H9 (cell line): ENCODE results near the gene NPBWR2. TPM values are rescaled to one million over a fixed set of nuclear protein-coding genes. Genes with fewer than 3 reads are reported as not detected.
A peak's percentile ranks its signal among the peaks of the same experiment; 100 is the strongest.

ENCODE experiments used
- DNase-seq: peaks from one replicate; pipeline ENCODE4 v3.0.0-alpha.2; 2017
- H2AFZ ChIP-seq: one replicate; pipeline ENCODE4 v1.6.1; 2013; ENCODE audit warnings: mild to moderate bottlenecking, low read length, control low read depth, moderate library complexity
- H2AK5ac ChIP-seq: 2 replicates; pipeline ENCODE4 v1.6.1; 2013; ENCODE audit warnings: low read length, control low read depth, mixed read lengths; ENCODE audit not compliant: insufficient read length
- H2BK120ac ChIP-seq: one replicate; pipeline ENCODE4 v1.6.1; 2013; ENCODE audit warnings: low read depth, mild to moderate bottlenecking, low read length, control low read depth, inconsistent platforms; ENCODE audit not compliant: poor library complexity, severe bottlenecking
- H2BK12ac ChIP-seq: 2 replicates; pipeline ENCODE4 v1.6.1; 2013; ENCODE audit warnings: low read length, control low read depth, mixed read lengths, low read depth; ENCODE audit not compliant: insufficient read length
- H2BK15ac ChIP-seq: 2 replicates; pipeline ENCODE4 v1.6.1; 2013; ENCODE audit warnings: low read depth, low read length, control low read depth
- H2BK20ac ChIP-seq: one replicate; pipeline ENCODE4 v1.6.1; 2013; ENCODE audit warnings: low read depth, mild to moderate bottlenecking, low read length, control low read depth, inconsistent platforms; ENCODE audit not compliant: poor library complexity, severe bottlenecking
- H2BK5ac ChIP-seq: 2 replicates; pipeline ENCODE4 v1.6.1; 2013; ENCODE audit warnings: low read length, control low read depth, mixed read lengths; ENCODE audit not compliant: insufficient read length
- H3K14ac ChIP-seq: 2 replicates; pipeline ENCODE4 v1.6.1; 2013; ENCODE audit warnings: low read length, control low read depth; ENCODE audit not compliant: insufficient read depth
- H3K18ac ChIP-seq: 2 replicates; pipeline ENCODE4 v1.6.1; 2013; ENCODE audit warnings: low read depth, mild to moderate bottlenecking, mixed read lengths, low read length, control low read depth; ENCODE audit not compliant: insufficient read length
- H3K23ac ChIP-seq: 2 replicates; pipeline ENCODE4 v1.6.1; 2013; ENCODE audit warnings: low read length, control low read depth, mixed read lengths, low read depth; ENCODE audit not compliant: insufficient read length
- H3K23me2 ChIP-seq: 2 replicates; pipeline ENCODE4 v1.6.1; 2013; ENCODE audit warnings: low read depth, mild to moderate bottlenecking, mixed read lengths, low read length, control low read depth; ENCODE audit not compliant: insufficient read length, poor library complexity, severe bottlenecking
- H3K27ac ChIP-seq: 2 replicates; pipeline ENCODE4 v1.5.1; 2013; ENCODE audit warnings: low read length, control low read depth, mixed read lengths, low read depth; ENCODE audit not compliant: insufficient read length
- H3K27me3 ChIP-seq: 2 replicates; pipeline ENCODE4 v1.6.1; 2013; ENCODE audit warnings: low read length, control low read depth, inconsistent platforms; ENCODE audit not compliant: insufficient read depth
- H3K4ac ChIP-seq: 2 replicates; pipeline ENCODE4 v1.6.1; 2013; ENCODE audit warnings: low read depth, mild to moderate bottlenecking, control low read depth, inconsistent platforms, low read length, moderate library complexity
- H3K4me1 ChIP-seq: 2 replicates; pipeline ENCODE4 v1.6.1; 2013; ENCODE audit warnings: low read length, control low read depth, inconsistent platforms; ENCODE audit not compliant: insufficient read depth
- H3K4me2 ChIP-seq: 2 replicates; pipeline ENCODE4 v1.6.1; 2013; ENCODE audit warnings: low read length, control low read depth, mixed read lengths; ENCODE audit not compliant: insufficient read length, insufficient read depth
- H3K56ac ChIP-seq: 2 replicates; pipeline ENCODE4 v1.6.1; 2013; ENCODE audit warnings: low read depth, mild to moderate bottlenecking, mixed read lengths, low read length, control low read depth; ENCODE audit not compliant: insufficient read length
- H3K79me1 ChIP-seq: 2 replicates; pipeline ENCODE4 v1.6.1; 2013; ENCODE audit warnings: low read depth, mild to moderate bottlenecking, moderate library complexity, low read length, control low read depth, inconsistent platforms; ENCODE audit not compliant: insufficient read depth, poor library complexity, severe bottlenecking
- H3K79me2 ChIP-seq: 2 replicates; pipeline ENCODE4 v1.6.1; 2013; ENCODE audit warnings: low read length, control low read depth, inconsistent platforms; ENCODE audit not compliant: insufficient read depth
- H3K9ac ChIP-seq: 2 replicates; pipeline ENCODE4 v1.6.1; 2013; ENCODE audit warnings: low read length, control low read depth, mixed read lengths; ENCODE audit not compliant: insufficient read length; ENCODE audit errors: extremely low read depth
- H3K9me3 ChIP-seq: one replicate; pipeline ENCODE4 v1.6.1; 2013; ENCODE audit warnings: low read depth, low read length, inconsistent platforms; ENCODE audit not compliant: control insufficient read depth
- H3T11ph ChIP-seq: one replicate; pipeline ENCODE4 v1.6.1; 2013; ENCODE audit warnings: mild to moderate bottlenecking, low read length, control low read depth, inconsistent platforms
- H4K20me1 ChIP-seq: one replicate; pipeline ENCODE4 v1.6.1; 2013; ENCODE audit not compliant: control insufficient read depth, insufficient read length, insufficient read depth
- H4K5ac ChIP-seq: 2 replicates; pipeline ENCODE4 v1.6.1; 2013; ENCODE audit warnings: low read depth, mild to moderate bottlenecking, mixed read lengths, low read length, control low read depth; ENCODE audit not compliant: insufficient read length
- H4K8ac ChIP-seq: replicated peaks from 2 replicates; pipeline ENCODE4 v1.6.1; 2013; ENCODE audit warnings: low read length, control low read depth, mixed read lengths, low read depth; ENCODE audit not compliant: insufficient read length
- H4K91ac ChIP-seq: 2 replicates; pipeline ENCODE4 v1.6.1; 2013; ENCODE audit warnings: low read depth, mild to moderate bottlenecking, moderate library complexity, mixed read lengths, low read length, control low read depth; ENCODE audit not compliant: insufficient read length
- H3K27ac Mint-ChIP-seq, 3 experiments: 2 replicates in 2 of 3; 3 replicates in 1 of 3; pipeline ENCODE4 v1.8.0; 2020 to 2021; ENCODE audit warnings: mixed read lengths in 3 of 3, mild to moderate bottlenecking in 1 of 3, moderate library complexity in 1 of 3
- H3K27me3 Mint-ChIP-seq: 2 replicates; pipeline ENCODE4 v1.8.0; 2021; ENCODE audit warnings: low read depth, mild to moderate bottlenecking, moderate library complexity, mixed read lengths
- H3K36me3 Mint-ChIP-seq, 3 experiments: 2 replicates in 2 of 3; 3 replicates in 1 of 3; pipeline ENCODE4 v1.8.0; 2020 to 2021; ENCODE audit warnings: low read depth in 3 of 3, mixed read lengths in 3 of 3; ENCODE audit not compliant: insufficient read depth in 1 of 3
- H3K4me1 Mint-ChIP-seq, 2 experiments: 2 replicates each; pipeline ENCODE4 v1.8.0; 2020; ENCODE audit warnings: mixed read lengths in 2 of 2
- H3K4me3 Mint-ChIP-seq, 2 experiments: 2 replicates in 1 of 2; 3 replicates in 1 of 2; pipeline ENCODE4 v1.8.0; 2020 to 2021; ENCODE audit warnings: mild to moderate bottlenecking in 2 of 2, mixed read lengths in 2 of 2, moderate library complexity in 1 of 2
- H3K9me3 Mint-ChIP-seq, 2 experiments: 2 replicates in 1 of 2; 3 replicates in 1 of 2; pipeline ENCODE4 v1.8.0; 2020; ENCODE audit warnings: mild to moderate bottlenecking in 2 of 2, mixed read lengths in 2 of 2, moderate library complexity in 1 of 2
- CTCF ChIP-seq: fragments of 200-600 bp; sonication (generic); conservative IDR thresholded peaks from 3 replicates; pipeline ENCODE4 v1.8.0; 2021; ENCODE audit warnings: antibody characterized with exemption, mild to moderate bottlenecking
- WGBS: extraction: QIAGEN DNeasy Blood & Tissue Kit; methylation state at CpG from one replicate; pipeline ENCODE4 v1.1.7; 2013; ENCODE audit warnings: missing lambda C conversion rate, low lambda C conversion rate, mixed read lengths; ENCODE audit not compliant: insufficient read length; ENCODE audit errors: extremely low coverage; 5-methylcytosine and 5-hydroxymethylcytosine counted together
- total RNA-seq: library from RNA; stranded (reverse); gene quantifications from 2 replicates; pipeline ENCODE4 v1.2.1, GENCODE V29; 2021

The NPBWR2 gene
- total RNA-seq, 1 experiment from 2014 or later: not detected

DNA sequence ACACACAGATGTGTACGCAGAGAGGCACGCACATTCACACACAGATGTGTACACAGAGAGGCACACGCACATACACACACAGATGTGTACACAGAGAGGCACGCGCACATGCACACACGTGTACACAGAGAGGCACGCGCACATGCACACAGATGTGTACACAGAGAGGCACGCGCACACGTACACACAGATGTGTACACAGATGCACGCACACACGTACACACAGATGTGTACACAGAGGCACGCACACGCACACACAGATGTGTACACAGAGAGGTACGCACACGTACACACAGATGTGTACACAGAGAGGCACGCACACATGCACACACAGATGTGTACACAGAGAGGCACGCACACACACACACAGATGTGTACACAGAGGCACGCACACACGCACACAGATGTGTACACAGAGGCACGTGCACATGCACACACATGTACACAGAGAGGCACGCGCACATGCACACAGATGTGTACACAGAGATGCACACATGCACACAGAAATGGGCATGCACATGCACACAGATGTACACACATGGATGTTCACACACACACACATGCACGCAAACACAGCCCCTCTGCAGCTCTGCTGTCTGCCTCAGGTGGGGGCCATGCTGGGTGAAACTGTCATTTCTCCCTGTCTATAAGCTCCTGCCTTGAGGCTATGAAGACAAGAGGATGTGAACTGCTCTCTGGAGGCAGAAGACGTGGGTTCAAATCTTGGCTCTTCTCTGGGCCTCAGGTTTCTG lies 42.6 kb upstream of the NPBWR2 start:
- Mint-ChIP-seq H3K4me1 (peaks cover 28 to 33% of the 10 kb centered on the region in 2 experiments), H3K27ac (peak overlapping the region in 1 of 3 experiments; percentile 62; a peak in 1 of 7 replicates), H3K36me3 (peaks cover 4 to 11% (median 8%) of the 10 kb centered on the region in 3 experiments), H3K9me3 (peaks cover 10% of the 10 kb centered on the region in 2 experiments), H3K4me3 (no peak overlapping the region; a peak in 1 of 5 replicates), H3K27me3 (peaks cover 8% of the 10 kb centered on the region)
- H2BK5ac ChIP-seq: no peak overlapping the region
- H3K14ac ChIP-seq: no peak overlapping the region
- no peak overlapping the region for H3K23ac ChIP-seq
- H3K9me3 ChIP-seq: peaks cover 5% of the 10 kb centered on the region
- no peaks in the 10 kb centered on the region for H4K20me1 ChIP-seq
- H3K27me3 ChIP-seq: no peaks in the 10 kb centered on the region
- no peak overlapping the region for H3K27ac ChIP-seq
- H2AK5ac ChIP-seq: no peak overlapping the region
- no peak overlapping the region for H3T11ph ChIP-seq
- no peak overlapping the region for H4K5ac ChIP-seq
- no CpG with 5 or more reads among the region's 26 CpGs for WGBS
- no peak overlapping the region for H3K18ac ChIP-seq
- H4K8ac ChIP-seq: no peak overlapping the region
- no peak for TF ChIP-seq CTCF
- no peak overlapping the region for H4K91ac ChIP-seq
- no peak overlapping the region for H2BK20ac ChIP-seq
- DNase-seq: no peak
- H3K56ac ChIP-seq: no peak overlapping the region
- no peak overlapping the region for H2AFZ ChIP-seq
- no peaks in the 10 kb centered on the region for H3K23me2 ChIP-seq
- H3K79me2 ChIP-seq: no peaks in the 10 kb centered on the region
- no peak overlapping the region for H2BK15ac ChIP-seq
- no peak overlapping the region for H3K4me2 ChIP-seq
- no peaks in the 10 kb centered on the region for H3K79me1 ChIP-seq
- H3K4ac ChIP-seq: no peak overlapping the region
- no peak overlapping the region for H2BK12ac ChIP-seq
- no peak overlapping the region for H3K9ac ChIP-seq
- H2BK120ac ChIP-seq: no peak overlapping the region
- H3K4me1 ChIP-seq: no peaks in the 10 kb centered on the region; the same call in 1 of the 2 replicates
